Kidney epithelial cell (primary cell): ENCODE results near the gene FFAR3. TPM values are rescaled to one million over a fixed set of nuclear protein-coding genes. Genes with fewer than 3 reads are reported as not detected.

Experiments used
- DNase-seq: peaks from one replicate; pipeline ENCODE4 v3.0.0-alpha.2; 2010; ENCODE audit warnings: low read depth
- H3K27me3 ChIP-seq: 2 replicates; pipeline ENCODE4 v1.6.0; 2011; ENCODE audit warnings: low read length; ENCODE audit not compliant: control insufficient read depth, insufficient read depth
- H3K36me3 ChIP-seq: 2 replicates; pipeline ENCODE4 v1.5.1; 2011; ENCODE audit warnings: low read length; ENCODE audit not compliant: control insufficient read depth, insufficient read depth
- H3K4me3 ChIP-seq: 2 replicates; pipeline ENCODE4 v1.5.1; 2011; ENCODE audit warnings: low read depth, mild to moderate bottlenecking, control low read depth, low read length
- CTCF ChIP-seq: IDR thresholded peaks from 2 replicates; pipeline ENCODE4 v1.5.1; 2011; ENCODE audit warnings: mild to moderate bottlenecking, moderate library complexity, low read length, control low read depth, inconsistent platforms; ENCODE audit not compliant: insufficient read depth, poor library complexity, severe bottlenecking
- total RNA-seq: library from RNA; depleted of rRNA; stranded (reverse); fragments of >200 nt; gene quantifications from 2 replicates; pipeline ENCODE4 v1.2.3, GENCODE V29; 2015

Gene FFAR3
- not detected in 2 replicates for total RNA-seq

- Histone ChIP-seq H3K36me3 (no peaks in the 10 kb centered on the region), H3K4me3 (no peak within 1 kb of the TSS), H3K27me3 (no peaks in the 10 kb centered on the region)
- DNase-seq, result no peak
- TF ChIP-seq CTCF, result no peak
Observed at GRCh38 chr19:35357867-35358573, at the start of gene FFAR3. FFAR3 (plus strand) TSS chr19:35358460; CDS start chr19:35358891, 431 bp downstream.

- no peak for DNase-seq
- H3K4me3 ChIP-seq, result no peak overlapping the region
- no peaks in the 10 kb centered on the region for H3K36me3 ChIP-seq
- peaks cover 2% of the 10 kb centered on the region for H3K27me3 ChIP-seq
- no peak for TF ChIP-seq CTCF
Observed at GRCh38 chr19:35308910-35309309, 49.4 kb upstream of the FFAR3 start.

- Histone ChIP-seq H3K27me3 (peaks cover 2% of the 10 kb centered on the region), H3K4me3 (no peak overlapping the region), H3K36me3 (no peaks in the 10 kb centered on the region)
- DNase-seq, result peak; percentile 48
- no peak for TF ChIP-seq CTCF
Observed at GRCh38 chr19:35309481-35310279, 48.6 kb upstream of the FFAR3 start.

- DNase-seq, result no peak
- peaks cover 2% of the 10 kb centered on the region for H3K27me3 ChIP-seq
- H3K4me3 ChIP-seq, result no peak overlapping the region
- no peaks in the 10 kb centered on the region for H3K36me3 ChIP-seq
- no peak for TF ChIP-seq CTCF
Observed at GRCh38 chr19:35310331-35310730, 47.9 kb upstream of the FFAR3 start.

GRCh38 chr19:35310811-35311465 is 47.3 kb upstream of the FFAR3 start:
- no peak for DNase-seq
- TF ChIP-seq CTCF, result no peak
- peaks cover 2% of the 10 kb centered on the region for H3K27me3 ChIP-seq
- H3K4me3 ChIP-seq, result no peak overlapping the region
- H3K36me3 ChIP-seq, result no peaks in the 10 kb centered on the region
